Esophagus muscularis mucosa (tissue), 3 donors: ENCODE data around the gene MXRA7.

Source experiments
- POLR2A ChIP-seq: fragments of 450-650 bp; IDR thresholded peaks from one replicate; pipeline ENCODE4 v1.6.1; 2017; ENCODE audit warnings: antibody characterized with exemption, moderate library complexity, mild to moderate bottlenecking, low read depth
- TF ChIP-seq, protein P1 (sequence below), 3 experiments: fragments of 200-600 bp in 2 of 3; fragments of 450-650 bp in 1 of 3; sonication (generic) in 2 of 3; IDR thresholded peaks; one replicate each; pipeline ENCODE4 v1.5.1; 2017 to 2019; ENCODE audit warnings: antibody characterized with exemption in 3 of 3, mild to moderate bottlenecking in 2 of 3, moderate library complexity in 1 of 3

DNA sequence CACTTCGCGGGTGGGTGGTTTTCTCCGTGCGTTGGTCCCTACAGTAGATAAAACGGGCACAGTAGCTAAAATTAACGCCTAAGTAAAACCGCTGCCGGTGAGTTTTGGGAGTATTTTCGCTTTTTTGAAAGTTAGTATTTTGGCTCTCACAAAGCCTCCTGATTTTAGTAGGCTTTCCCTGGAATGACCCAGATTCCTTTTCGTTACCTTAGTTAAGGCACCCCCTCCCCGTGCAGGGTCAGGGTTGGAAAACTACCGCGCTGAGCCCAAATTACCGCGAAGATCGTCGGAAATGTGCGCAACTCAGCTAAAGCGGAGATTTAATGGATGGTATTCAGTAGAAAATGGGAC lies 38.9 kb downstream of the MXRA7 start:
- TF ChIP-seq, protein P1, sequence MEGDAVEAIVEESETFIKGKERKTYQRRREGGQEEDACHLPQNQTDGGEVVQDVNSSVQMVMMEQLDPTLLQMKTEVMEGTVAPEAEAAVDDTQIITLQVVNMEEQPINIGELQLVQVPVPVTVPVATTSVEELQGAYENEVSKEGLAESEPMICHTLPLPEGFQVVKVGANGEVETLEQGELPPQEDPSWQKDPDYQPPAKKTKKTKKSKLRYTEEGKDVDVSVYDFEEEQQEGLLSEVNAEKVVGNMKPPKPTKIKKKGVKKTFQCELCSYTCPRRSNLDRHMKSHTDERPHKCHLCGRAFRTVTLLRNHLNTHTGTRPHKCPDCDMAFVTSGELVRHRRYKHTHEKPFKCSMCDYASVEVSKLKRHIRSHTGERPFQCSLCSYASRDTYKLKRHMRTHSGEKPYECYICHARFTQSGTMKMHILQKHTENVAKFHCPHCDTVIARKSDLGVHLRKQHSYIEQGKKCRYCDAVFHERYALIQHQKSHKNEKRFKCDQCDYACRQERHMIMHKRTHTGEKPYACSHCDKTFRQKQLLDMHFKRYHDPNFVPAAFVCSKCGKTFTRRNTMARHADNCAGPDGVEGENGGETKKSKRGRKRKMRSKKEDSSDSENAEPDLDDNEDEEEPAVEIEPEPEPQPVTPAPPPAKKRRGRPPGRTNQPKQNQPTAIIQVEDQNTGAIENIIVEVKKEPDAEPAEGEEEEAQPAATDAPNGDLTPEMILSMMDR (IDR thresholded peaks at IDR 0.05) = peak in 2 of 3 experiments; percentile 24 to 31
- no peak for TF ChIP-seq POLR2A
